Mucosa of descending colon (tissue), 3 donors: Measurements from ENCODE around the gene ITGB2. TPM values are rescaled to one million over a fixed set of nuclear protein-coding genes. Genes with fewer than 3 reads are reported as not detected.

ENCODE experiments used
- ATAC-seq: fragments of 200-7000 bp; cut with Tn5 transposase; one replicate; pipeline ENCODE4 v1.9.1; 2020; ENCODE audit warnings: mild to moderate bottlenecking, moderate library complexity
- DNase-seq, 3 donors: peaks; one replicate each; pipeline ENCODE4 v3.0.0-alpha.2; 2020
- H3K36me3 ChIP-seq: fragments of 200-600 bp; one replicate; pipeline ENCODE4 v1.8.0; 2021; ENCODE audit warnings: low read depth, mild to moderate bottlenecking
- H3K4me1 ChIP-seq: fragments of 200-600 bp; one replicate; pipeline ENCODE4 v1.8.0; 2021; ENCODE audit warnings: low read depth, mild to moderate bottlenecking
- H3K4me3 ChIP-seq: fragments of 200-600 bp; one replicate; pipeline ENCODE4 v1.8.0; 2021; ENCODE audit warnings: mild to moderate bottlenecking
- H3K9me3 ChIP-seq: fragments of 200-600 bp; one replicate; pipeline ENCODE4 v1.8.0; 2021; ENCODE audit warnings: mild to moderate bottlenecking
- intact Hi-C, 2 donors: fragments of 100-400 bp; cut with DNase I in 1 of 2; cut with micrococcal nuclease in 1 of 2; formaldehyde crosslinking; loops; one replicate each; pipeline versions ENCODE4 v1.11.0 to v1.11.1; 2022; cut with DNase I, micrococcal nuclease
- total RNA-seq, 3 donors: library from RNA; stranded (reverse); fragmentation: NEBNext Ultra II Directional in 2 of 3; extraction: Animal tissue kit (Norgen Biotek cat#: 25700) in 2 of 3; gene quantifications; one replicate each; pipeline versions ENCODE4 v1.2.1 to v1.2.4, GENCODE V29; 2021 to 2023
- TF ChIP-seq, protein P1 (sequence below): fragments of 200-600 bp; IDR thresholded peaks from one replicate; pipeline ENCODE4 v1.8.0; 2022; ENCODE audit warnings: antibody characterized with exemption, mild to moderate bottlenecking
- donor health status: DM: no; HTN: no; CAD: no; lungs with moderate emphysema.
- donor health status: DM: no; HTN: no; CAD: no.
- donor health status: DM: no; HTN: yes; CAD: no.

The ITGB2 gene
- total RNA-seq, 3 donors from 2014 or later: 10.8 to 52.3 (median 51.1) TPM

GRCh38 chr21:44944596-44944995 is 23.9 kb upstream of the ITGB2 start:
- intact Hi-C loops: no loop called here
- H3K4me3 ChIP-seq: no peak overlapping the region
- DNase-seq (peak in 1 of 3 donors; percentile 15), ATAC-seq (no peak)
- TF ChIP-seq, protein P1, sequence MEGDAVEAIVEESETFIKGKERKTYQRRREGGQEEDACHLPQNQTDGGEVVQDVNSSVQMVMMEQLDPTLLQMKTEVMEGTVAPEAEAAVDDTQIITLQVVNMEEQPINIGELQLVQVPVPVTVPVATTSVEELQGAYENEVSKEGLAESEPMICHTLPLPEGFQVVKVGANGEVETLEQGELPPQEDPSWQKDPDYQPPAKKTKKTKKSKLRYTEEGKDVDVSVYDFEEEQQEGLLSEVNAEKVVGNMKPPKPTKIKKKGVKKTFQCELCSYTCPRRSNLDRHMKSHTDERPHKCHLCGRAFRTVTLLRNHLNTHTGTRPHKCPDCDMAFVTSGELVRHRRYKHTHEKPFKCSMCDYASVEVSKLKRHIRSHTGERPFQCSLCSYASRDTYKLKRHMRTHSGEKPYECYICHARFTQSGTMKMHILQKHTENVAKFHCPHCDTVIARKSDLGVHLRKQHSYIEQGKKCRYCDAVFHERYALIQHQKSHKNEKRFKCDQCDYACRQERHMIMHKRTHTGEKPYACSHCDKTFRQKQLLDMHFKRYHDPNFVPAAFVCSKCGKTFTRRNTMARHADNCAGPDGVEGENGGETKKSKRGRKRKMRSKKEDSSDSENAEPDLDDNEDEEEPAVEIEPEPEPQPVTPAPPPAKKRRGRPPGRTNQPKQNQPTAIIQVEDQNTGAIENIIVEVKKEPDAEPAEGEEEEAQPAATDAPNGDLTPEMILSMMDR: no peak
- H3K4me1 ChIP-seq: peaks cover 30% of the 10 kb centered on the region
- no peaks in the 10 kb centered on the region for H3K9me3 ChIP-seq
- H3K36me3 ChIP-seq: no peaks in the 10 kb centered on the region

- TF ChIP-seq, protein P1: no peak
- Histone ChIP-seq H3K36me3 (no peaks in the 10 kb centered on the region), H3K4me1 (peaks cover 27% of the 10 kb centered on the region), H3K9me3 (no peaks in the 10 kb centered on the region), H3K4me3 (no peak overlapping the region)
- intact Hi-C loops: no loop called here
- DNase-seq (peak in 1 of 3 donors; percentile 19), ATAC-seq (no peak)
These were observed 23.2 kb upstream of the ITGB2 start for GRCh38 chr21:44943686-44944550.

- ATAC-seq: no peak
- Histone ChIP-seq H3K9me3 (no peaks in the 10 kb centered on the region), H3K4me3 (no peak overlapping the region), H3K36me3 (no peaks in the 10 kb centered on the region), H3K4me1 (peaks cover 27% of the 10 kb centered on the region)
- TF ChIP-seq, protein P1: no peak
- intact Hi-C loops: no loop called here
- DNase-seq: peak in 1 of 3 donors; percentile 22
These were observed 22.4 kb upstream of the ITGB2 start for GRCh38 chr21:44943005-44943685.

DNA sequence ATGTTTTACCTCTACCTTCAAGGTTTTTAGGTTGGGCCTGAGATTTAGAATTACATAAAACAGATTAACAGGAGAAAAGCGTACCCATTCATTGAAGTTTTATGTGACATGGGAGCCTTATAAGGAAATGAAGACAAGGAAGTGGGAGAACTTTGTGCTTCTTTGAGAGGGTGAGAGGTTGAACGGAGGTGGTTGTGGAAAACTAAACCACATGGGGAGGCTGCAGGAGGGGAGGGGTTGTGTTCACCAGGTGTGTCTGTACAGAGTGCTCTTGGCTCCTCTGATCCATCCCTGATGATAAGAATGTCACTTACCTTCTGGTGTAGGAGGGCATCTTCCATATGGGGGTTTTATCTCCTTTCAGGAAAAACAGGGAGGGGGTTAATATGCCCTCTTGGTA is 21.9 kb upstream of the ITGB2 start:
- peaks cover 27% of the 10 kb centered on the region for H3K4me1 ChIP-seq
- TF ChIP-seq, protein P1: no peak
- peak in 2 of 3 donors; percentile 33 to 34 for DNase-seq
- no peak overlapping the region for H3K4me3 ChIP-seq
- no peaks in the 10 kb centered on the region for H3K36me3 ChIP-seq
- ATAC-seq: peak; percentile 53
- H3K9me3 ChIP-seq: no peaks in the 10 kb centered on the region
- intact Hi-C loops: no loop called here

DNA sequence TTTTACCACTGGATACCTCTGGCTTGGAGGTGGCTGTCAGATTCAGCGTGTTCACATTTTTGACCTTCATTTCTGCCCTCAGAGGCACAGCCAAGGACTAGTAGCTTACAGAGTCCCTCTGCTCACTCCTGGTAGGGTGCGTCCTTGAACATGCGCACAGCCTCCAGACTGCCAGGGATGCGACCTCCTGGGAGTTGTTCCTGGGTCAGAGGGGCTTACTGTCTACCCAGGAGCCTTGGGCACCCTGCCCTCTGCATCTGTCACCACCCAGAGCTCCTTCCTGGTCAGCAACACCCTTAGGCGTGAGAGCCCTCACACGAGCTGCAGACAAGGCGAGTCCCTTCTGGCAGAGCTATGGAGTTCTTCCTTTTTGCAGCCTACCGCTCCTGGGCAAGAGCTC is 20.9 kb upstream of the ITGB2 start:
- H3K4me1 ChIP-seq: peaks cover 27% of the 10 kb centered on the region
- TF ChIP-seq, protein P1: no peak
- peak; percentile 11 for ATAC-seq
- H3K9me3 ChIP-seq: no peaks in the 10 kb centered on the region
- no peak overlapping the region for H3K4me3 ChIP-seq
- no peaks in the 10 kb centered on the region for H3K36me3 ChIP-seq
- DNase-seq: peak in 2 of 3 donors; percentile 44 to 53
- intact Hi-C loops: no loop called here
